ENCODE measurements around the gene REXO5. TPM values are rescaled to one million over a fixed set of nuclear protein-coding genes. Genes with fewer than 3 reads are reported as not detected.

Gene REXO5
- total and polyA plus RNA-seq, 2 of the 13 experiments (the other 11 are each of a cell fraction or from before 2014, with no cell fraction given): 5.9 to 13.1 TPM

GRCh38 chr16:20784204-20784603 lies 22.1 kb upstream of the REXO5 start:
- DNase-seq (ENCODE audit: low spot score) (no peak), ATAC-seq (no peak), FAIRE-seq (no peak)
- Histone ChIP-seq H3K27ac (ENCODE audit: extremely low read length, insufficient read depth, low read length) (no peak overlapping the region), H3K4me3 (replicated peaks in 1 of 3; ENCODE audit: insufficient read depth in 1 of 3, low read depth in 2 of 3, low read length in 3 of 3) (no peak overlapping the region), H3K4me2 (ENCODE audit: low read depth, low read length) (no peak overlapping the region), H4K20me1 (ENCODE audit: insufficient read depth, low read length) (no peaks in the 10 kb centered on the region), H2AFZ (ENCODE audit: low read length) (no peak overlapping the region), H3K79me2 (ENCODE audit: insufficient read depth, low read length) (no peaks in the 10 kb centered on the region), H3K27me3 (ENCODE audit: control insufficient read depth in 1 of 2, insufficient read depth in 2 of 2, low read length in 2 of 2) (no peaks in the 10 kb centered on the region), H3K4me1 (ENCODE audit: insufficient read depth, low read length) (no peaks in the 10 kb centered on the region), H3K36me3 (replicated peaks in 1 of 2; ENCODE audit: control insufficient read depth in 1 of 2, insufficient read depth in 2 of 2, low read length in 2 of 2) (peaks cover 7 to 16% of the 10 kb centered on the region in 2 experiments; a peak in 4 of 5 replicates), H3K9ac (ENCODE audit: insufficient read depth, low read depth, low read length) (no peak overlapping the region), H3K9me3 (ENCODE audit: low read length) (no peaks in the 10 kb centered on the region)
- intact Hi-C loops (cut with micrococcal nuclease; ENCODE audit: unreplicated experiment) (no loop called here), in situ Hi-C loops (cut with HindIII; ENCODE audit: extremely low pct_ligation_motif_present, low pct_unique_long_range_greater_than_20kb) (no loop called here)
- BruUV-seq (replicated peaks): no TSS peak
- POLR2A ChIA-PET: no interaction called here
- no peak for TF ChIP-seq ZNF253 (CRISPR knock-in tag; IDR thresholded peaks at IDR 0.05; ENCODE audit: borderline replicate concordance)
- TF ChIP-seq ZNF281 (CRISPR knock-in tag; IDR thresholded peaks at IDR 0.05; ENCODE audit: borderline replicate concordance): no peak
- no peak for TF ChIP-seq ZNF724P (CRISPR knock-in tag; IDR thresholded peaks at IDR 0.05; ENCODE audit: borderline replicate concordance)
- TF ChIP-seq THAP7 (CRISPR knock-in tag; IDR thresholded peaks at IDR 0.05): no peak
- TF ChIP-seq ZFP90 (CRISPR knock-in tag; IDR thresholded peaks at IDR 0.05; ENCODE audit: borderline replicate concordance): no peak
- TF ChIP-seq DNMT3B (CRISPR knock-in tag; conservative IDR thresholded peaks at IDR 0.05): no peak
- TF ChIP-seq ESRRA (CRISPR knock-in tag; IDR thresholded peaks at IDR 0.05; ENCODE audit: low read depth): no peak
- CTCF ChIA-PET (ENCODE audit: low intra/inter-chr PET ratio, low total read pairs): no interaction called here

Data from HepG2 (cell line).